HG02885 (cell line): ENCODE measurements around the gene FRMPD2.

Source experiments
- ATAC-seq: cut with Tn5 transposase; IDR thresholded peaks from one replicate; pipeline ENCODE4 v1.9.1; 2021; ENCODE audit warnings: mild to moderate bottlenecking; ENCODE audit not compliant: unreplicated experiment, poor library complexity

The FRMPD2 gene

GRCh38 chr10:48274636-48275035, at the start of gene FRMPD2:
Gene FRMPD2, minus strand, starts transcription at chr10:48274696. Its CDS starts 129 bp downstream, at chr10:48274567.
- no peak for ATAC-seq

GRCh38 chr10:48322017-48322416, 47.5 kb upstream of the FRMPD2 start:
- ATAC-seq: no peak

- ATAC-seq: no peak
These were observed 43.0 kb upstream of the FRMPD2 start for GRCh38 chr10:48317321-48317990.

GRCh38 chr10:48316236-48316635, 41.7 kb upstream of the FRMPD2 start:
- ATAC-seq: no peak

GRCh38 chr10:48314107-48314506, 39.6 kb upstream of the FRMPD2 start:
- ATAC-seq: no peak

GRCh38 chr10:48309711-48310226, 35.3 kb upstream of the FRMPD2 start:
- ATAC-seq: no peak

- ATAC-seq: no peak
These were observed 33.2 kb upstream of the FRMPD2 start for GRCh38 chr10:48307711-48308018.

GRCh38 chr10:48306870-48307710, 32.6 kb upstream of the FRMPD2 start:
- peak; percentile 40 for ATAC-seq

- peak; percentile 84 for ATAC-seq
These were observed 31.9 kb upstream of the FRMPD2 start, which contains the start of gene MAPK8 for GRCh38 chr10:48306265-48306869. Gene MAPK8, plus strand, starts transcription at chr10:48306677. Its CDS starts 94,984 bp downstream, at chr10:48401661.

- no peak for ATAC-seq
These were observed 31.4 kb upstream of the FRMPD2 start for GRCh38 chr10:48305905-48306264.

GRCh38 chr10:48302515-48303476, 28.3 kb upstream of the FRMPD2 start:
- ATAC-seq: no peak

- ATAC-seq: no peak
These were observed 26.1 kb upstream of the FRMPD2 start for GRCh38 chr10:48300556-48300955.

GRCh38 chr10:48299692-48300091, 25.2 kb upstream of the FRMPD2 start:
- ATAC-seq: no peak

- ATAC-seq: no peak
These were observed 24.6 kb upstream of the FRMPD2 start for GRCh38 chr10:48299066-48299465.

GRCh38 chr10:48296576-48297098, 22.1 kb upstream of the FRMPD2 start:
- ATAC-seq: no peak

GRCh38 chr10:48294431-48294830, 19.9 kb upstream of the FRMPD2 start:
- no peak for ATAC-seq

GRCh38 chr10:48292616-48293015, 18.1 kb upstream of the FRMPD2 start:
- no peak for ATAC-seq

GRCh38 chr10:48291190-48291589, 16.7 kb upstream of the FRMPD2 start:
- ATAC-seq: no peak

- no peak for ATAC-seq
These were observed 15.8 kb upstream of the FRMPD2 start for GRCh38 chr10:48290286-48290685.
